ENCODE results near the gene MAST3.

Gene MAST3

GRCh38 chr19:18128044-18128443 is 30.5 kb downstream of the MAST3 start:
- FAIRE-seq, result no peak
- DNase-seq (ENCODE audit: insufficient read length, low spot score), result no peak
- TF ChIP-seq POLR2A (IDR thresholded peaks at IDR 0.05; ENCODE audit: low read depth, low read length), result no peak

GRCh38 chr19:18128805-18129204 is 31.2 kb downstream of the MAST3 start:
- TF ChIP-seq POLR2A (IDR thresholded peaks at IDR 0.05; ENCODE audit: low read depth, low read length), result no peak
- no peak for DNase-seq (ENCODE audit: insufficient read length, low spot score)
- no peak for FAIRE-seq

GRCh38 chr19:18130523-18131242 is 33.1 kb downstream of the MAST3 start:
- TF ChIP-seq POLR2A (IDR thresholded peaks at IDR 0.05; ENCODE audit: low read depth, low read length), result no peak
- no peak for FAIRE-seq
- DNase-seq (ENCODE audit: insufficient read length, low spot score), result no peak

- DNase-seq (ENCODE audit: insufficient read length, low spot score) (no peak), FAIRE-seq (no peak)
- TF ChIP-seq POLR2A (IDR thresholded peaks at IDR 0.05; ENCODE audit: low read depth, low read length), result no peak
Measured at GRCh38 chr19:18131841-18132596, 34.4 kb downstream of the MAST3 start.

GRCh38 chr19:18135712-18136584 is 38.4 kb downstream of the MAST3 start:
- FAIRE-seq, result no peak
- no peak for TF ChIP-seq POLR2A (IDR thresholded peaks at IDR 0.05; ENCODE audit: low read depth, low read length)
- DNase-seq (ENCODE audit: insufficient read length, low spot score), result no peak

- FAIRE-seq, result no peak
- DNase-seq (ENCODE audit: insufficient read length, low spot score), result no peak
- TF ChIP-seq POLR2A (IDR thresholded peaks at IDR 0.05; ENCODE audit: low read depth, low read length), result no peak
Measured at GRCh38 chr19:18137242-18137641, 39.7 kb downstream of the MAST3 start.

GRCh38 chr19:18137657-18138339 is 40.2 kb downstream of the MAST3 start:
- no peak for TF ChIP-seq POLR2A (IDR thresholded peaks at IDR 0.05; ENCODE audit: low read depth, low read length)
- DNase-seq (ENCODE audit: insufficient read length, low spot score) (no peak), FAIRE-seq (no peak)

GRCh38 chr19:18140473-18140872 is 42.9 kb downstream of the MAST3 start:
- DNase-seq (ENCODE audit: insufficient read length, low spot score) (no peak), FAIRE-seq (no peak)

GRCh38 chr19:18141031-18141430 is 43.5 kb downstream of the MAST3 start:
- TF ChIP-seq POLR2A (IDR thresholded peaks at IDR 0.05; ENCODE audit: low read depth, low read length), result no peak
- no peak for DNase-seq (ENCODE audit: insufficient read length, low spot score)

More at GRCh38 chr19:18140473-18140872, 42.9 kb downstream of the MAST3 start:
- no peak for TF ChIP-seq POLR2A (IDR thresholded peaks at IDR 0.05; ENCODE audit: low read depth, low read length)

GRCh38 chr19:18143902-18144301 is 46.3 kb downstream of the MAST3 start:
- TF ChIP-seq POLR2A (IDR thresholded peaks at IDR 0.05; ENCODE audit: low read depth, low read length), result no peak
- FAIRE-seq, result no peak
- no peak for DNase-seq (ENCODE audit: insufficient read length, low spot score)

More at GRCh38 chr19:18141031-18141430, 43.5 kb downstream of the MAST3 start:
- no peak for FAIRE-seq

- FAIRE-seq (no peak), DNase-seq (ENCODE audit: insufficient read length, low spot score) (no peak)
- no peak for TF ChIP-seq POLR2A (IDR thresholded peaks at IDR 0.05; ENCODE audit: low read depth, low read length)
Measured at GRCh38 chr19:18144361-18144760, 46.8 kb downstream of the MAST3 start.

- FAIRE-seq, result no peak
Measured at GRCh38 chr19:18144906-18145305, 47.3 kb downstream of the MAST3 start.

GRCh38 chr19:18145391-18145999 is 47.9 kb downstream of the MAST3 start:
- DNase-seq (ENCODE audit: insufficient read length, low spot score) (no peak), FAIRE-seq (no peak)
- no peak for TF ChIP-seq POLR2A (IDR thresholded peaks at IDR 0.05; ENCODE audit: low read depth, low read length)

More at GRCh38 chr19:18144906-18145305, 47.3 kb downstream of the MAST3 start:
- TF ChIP-seq POLR2A (IDR thresholded peaks at IDR 0.05; ENCODE audit: low read depth, low read length), result no peak
- DNase-seq (ENCODE audit: insufficient read length, low spot score), result no peak

All from H54 (cell line).